ENCODE data around the gene HCN2.
"Not testable (repeated sequence)": the region's sequence is repeated elsewhere in the genome, so short reads cannot be mapped to it uniquely, and the experiment has no call there.

HCN2 gene

DNA sequence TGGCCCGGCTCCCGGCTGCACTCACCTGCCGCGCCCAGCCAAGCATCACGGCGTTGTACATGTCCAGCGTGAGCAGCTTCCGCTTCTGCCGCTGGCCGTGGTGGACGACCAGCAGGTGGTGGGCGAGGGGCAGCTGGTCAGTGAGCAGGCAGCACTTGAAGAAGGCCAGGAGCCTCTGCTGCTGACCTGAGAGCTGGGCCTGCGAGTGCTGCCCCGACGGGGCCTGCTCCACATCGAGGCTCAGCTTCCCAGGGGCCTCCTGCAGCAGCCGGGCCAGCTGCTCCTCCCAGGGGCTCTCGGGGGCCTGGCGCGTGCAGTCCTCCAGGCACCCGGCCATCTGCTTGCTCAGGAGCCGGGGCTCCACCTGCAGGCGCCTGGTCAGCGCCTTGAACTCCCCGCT lies 39.8 kb downstream of the HCN2 start:
- POLR2A ChIA-PET; H3K27me3 ChIP-seq (replicated peaks in 2 of 5; ENCODE audit: control insufficient read depth in 4 of 5, insufficient read depth in 5 of 5, low read length in 4 of 5); H3K9me3 ChIP-seq (ENCODE audit: control extremely low read depth in 1 of 5, control insufficient read depth in 4 of 5, insufficient read depth in 2 of 5, low read depth in 1 of 5, low read length in 4 of 5); H3K4me3 ChIP-seq (ENCODE audit: control insufficient read depth in 1 of 7, extremely low read depth in 1 of 7, insufficient read depth in 4 of 7, low read depth in 2 of 7, low read length in 6 of 7); H3K27ac ChIP-seq (ENCODE audit: insufficient read depth in 1 of 2, low read depth in 1 of 2, low read length in 2 of 2, poor library complexity in 1 of 2, severe bottlenecking in 2 of 2); DNase-seq: not testable (repeated sequence)
- Histone ChIP-seq H3K4me1 (ENCODE audit: control extremely low read depth in 1 of 4, control insufficient read depth in 4 of 4, insufficient read depth in 4 of 4, low read length in 3 of 4) (peaks cover 0 to 22% (median 21%) of the 10 kb centered on the region in 4 experiments), H3K36me3 (ENCODE audit: control insufficient read depth in 4 of 4, insufficient read depth in 4 of 4, low read length in 3 of 4) (peaks cover 3 to 31% (median 15%) of the 10 kb centered on the region in 4 experiments)
- WGBS (ENCODE audit: insufficient coverage), result 92% methylated on average over 15 of the region's 25 CpGs
- CTCF ChIA-PET, result interaction anchor here (1.2 kb wide), 1 partner anchor 21 kb away, joined by 3 read pairs; no protein-coding TSS in a partner anchor

- 95% methylated on average over 23 of the region's 30 CpGs for WGBS (ENCODE audit: insufficient coverage)
- H3K27me3 ChIP-seq (replicated peaks in 2 of 5; ENCODE audit: control insufficient read depth in 4 of 5, insufficient read depth in 5 of 5, low read length in 4 of 5), result no peaks in the 10 kb centered on the region
- CTCF ChIA-PET, result interaction anchor here (1.9 kb wide), 1 partner anchor 21 kb away, joined by 6 read pairs; no protein-coding TSS in a partner anchor
- DNase-seq, result no peak
- H3K9me3 ChIP-seq (ENCODE audit: control extremely low read depth in 1 of 5, control insufficient read depth in 4 of 5, insufficient read depth in 2 of 5, low read depth in 1 of 5, low read length in 4 of 5), result no peaks in the 10 kb centered on the region
- H3K27ac ChIP-seq (ENCODE audit: insufficient read depth in 1 of 2, low read depth in 1 of 2, low read length in 2 of 2, poor library complexity in 1 of 2, severe bottlenecking in 2 of 2), result no peak overlapping the region
- H3K4me3 ChIP-seq (ENCODE audit: control insufficient read depth in 1 of 7, extremely low read depth in 1 of 7, insufficient read depth in 4 of 7, low read depth in 2 of 7, low read length in 6 of 7), result no peak overlapping the region
- POLR2A ChIA-PET, result no interaction called here
- H3K4me1 ChIP-seq (ENCODE audit: control extremely low read depth in 1 of 4, control insufficient read depth in 4 of 4, insufficient read depth in 4 of 4, low read length in 3 of 4), result peaks cover 0 to 22% (median 21%) of the 10 kb centered on the region in 4 experiments
- peaks cover 3 to 25% (median 14%) of the 10 kb centered on the region in 4 experiments for H3K36me3 ChIP-seq (ENCODE audit: control insufficient read depth in 4 of 4, insufficient read depth in 4 of 4, low read length in 3 of 4)
Observed at GRCh38 chr19:629961-630714, 40.5 kb downstream of the HCN2 start.

GRCh38 chr19:632579-633067 lies 42.9 kb downstream of the HCN2 start:
- DNase-seq, result peak in 2 of 3 donors; percentile 33 to 35
- Histone ChIP-seq H3K4me3 (ENCODE audit: control insufficient read depth in 1 of 7, extremely low read depth in 1 of 7, insufficient read depth in 4 of 7, low read depth in 2 of 7, low read length in 6 of 7) (peak overlapping the region; percentile 71 to 92 (median 84)), H3K36me3 (ENCODE audit: control insufficient read depth in 4 of 4, insufficient read depth in 4 of 4, low read length in 3 of 4) (peaks cover 3 to 20% (median 12%) of the 10 kb centered on the region in 4 experiments), H3K27ac (ENCODE audit: insufficient read depth in 1 of 2, low read depth in 1 of 2, low read length in 2 of 2, poor library complexity in 1 of 2, severe bottlenecking in 2 of 2) (peak overlapping the region in 1 of 2 experiments; percentile 79), H3K27me3 (replicated peaks in 2 of 5; ENCODE audit: control insufficient read depth in 4 of 5, insufficient read depth in 5 of 5, low read length in 4 of 5) (peaks cover 0 to 6% (median 2%) of the 10 kb centered on the region in 5 experiments), H3K9me3 (ENCODE audit: control extremely low read depth in 1 of 5, control insufficient read depth in 4 of 5, insufficient read depth in 2 of 5, low read depth in 1 of 5, low read length in 4 of 5) (no peaks in the 10 kb centered on the region), H3K4me1 (ENCODE audit: control extremely low read depth in 1 of 4, control insufficient read depth in 4 of 4, insufficient read depth in 4 of 4, low read length in 3 of 4) (peaks cover 0 to 22% (median 21%) of the 10 kb centered on the region in 4 experiments)
- CTCF ChIA-PET, result no interaction called here
- POLR2A ChIA-PET, result no interaction called here
- 3% methylated on average over 29 of the region's 35 CpGs for WGBS (ENCODE audit: insufficient coverage)

- peaks cover 0 to 10% (median 2%) of the 10 kb centered on the region in 5 experiments for H3K27me3 ChIP-seq (replicated peaks in 2 of 5; ENCODE audit: control insufficient read depth in 4 of 5, insufficient read depth in 5 of 5, low read length in 4 of 5)
- WGBS (ENCODE audit: insufficient coverage), result under 1% methylated on average over 66 of the region's 67 CpGs
Observed at GRCh38 chr19:633068-633785, 43.5 kb downstream of the HCN2 start, which contains the start of gene POLRMT. Gene POLRMT, minus strand, starts transcription at chr19:633537. Its CDS starts 25 bp downstream, at chr19:633512.

GRCh38 chr19:633786-634639 lies 44.3 kb downstream of the HCN2 start:
- peaks cover 0 to 18% (median 3%) of the 10 kb centered on the region in 5 experiments for H3K27me3 ChIP-seq (replicated peaks in 2 of 5; ENCODE audit: control insufficient read depth in 4 of 5, insufficient read depth in 5 of 5, low read length in 4 of 5)
- peak overlapping the region; percentile 50 to 92 (median 84) for H3K4me3 ChIP-seq (ENCODE audit: control insufficient read depth in 1 of 7, extremely low read depth in 1 of 7, insufficient read depth in 4 of 7, low read depth in 2 of 7, low read length in 6 of 7)
- peaks cover 0 to 11% (median 6%) of the 10 kb centered on the region in 4 experiments for H3K36me3 ChIP-seq (ENCODE audit: control insufficient read depth in 4 of 4, insufficient read depth in 4 of 4, low read length in 3 of 4)
- 38% methylated on average over 20 of the region's 32 CpGs for WGBS (ENCODE audit: insufficient coverage)
- H3K27ac ChIP-seq (ENCODE audit: insufficient read depth in 1 of 2, low read depth in 1 of 2, low read length in 2 of 2, poor library complexity in 1 of 2, severe bottlenecking in 2 of 2), result peak overlapping the region; percentile 46 to 79
- H3K9me3 ChIP-seq (ENCODE audit: control extremely low read depth in 1 of 5, control insufficient read depth in 4 of 5, insufficient read depth in 2 of 5, low read depth in 1 of 5, low read length in 4 of 5), result no peaks in the 10 kb centered on the region
- no peak for DNase-seq
- H3K4me1 ChIP-seq (ENCODE audit: control extremely low read depth in 1 of 4, control insufficient read depth in 4 of 4, insufficient read depth in 4 of 4, low read length in 3 of 4), result peaks cover 0 to 28% (median 25%) of the 10 kb centered on the region in 4 experiments
- CTCF ChIA-PET, result interaction anchor here (1.2 kb wide), 1 partner anchor 230 kb away, joined by 3 read pairs; no protein-coding TSS in a partner anchor
- POLR2A ChIA-PET, result no interaction called here

More at GRCh38 chr19:633068-633785, 43.5 kb downstream of the HCN2 start, which contains the start of gene POLRMT:
- Histone ChIP-seq H3K27ac (ENCODE audit: insufficient read depth in 1 of 2, low read depth in 1 of 2, low read length in 2 of 2, poor library complexity in 1 of 2, severe bottlenecking in 2 of 2) (peak within 1 kb of the TSS; percentile 46 to 79), H3K36me3 (ENCODE audit: control insufficient read depth in 4 of 4, insufficient read depth in 4 of 4, low read length in 3 of 4) (peaks cover under 1 to 16% (median 10%) of the 10 kb centered on the region in 4 experiments), H3K4me3 (ENCODE audit: control insufficient read depth in 1 of 7, extremely low read depth in 1 of 7, insufficient read depth in 4 of 7, low read depth in 2 of 7, low read length in 6 of 7) (peak within 1 kb of the TSS; percentile 71 to 92 (median 84)), H3K4me1 (ENCODE audit: control extremely low read depth in 1 of 4, control insufficient read depth in 4 of 4, insufficient read depth in 4 of 4, low read length in 3 of 4) (peaks cover 0 to 22% (median 21%) of the 10 kb centered on the region in 4 experiments), H3K9me3 (ENCODE audit: control extremely low read depth in 1 of 5, control insufficient read depth in 4 of 5, insufficient read depth in 2 of 5, low read depth in 1 of 5, low read length in 4 of 5) (no peaks in the 10 kb centered on the region)
- ChIA-PET POLR2A (no interaction called here), CTCF (interaction anchor here (1.2 kb wide), 1 partner anchor 231 kb away, joined by 3 read pairs; no protein-coding TSS in a partner anchor)
- peak; percentile 98 to 99 (median 98) for DNase-seq

GRCh38 chr19:634975-635652 lies 45.4 kb downstream of the HCN2 start:
- H3K4me3 ChIP-seq (ENCODE audit: control insufficient read depth in 1 of 7, extremely low read depth in 1 of 7, insufficient read depth in 4 of 7, low read depth in 2 of 7, low read length in 6 of 7), result no peak overlapping the region
- POLR2A ChIA-PET, result no interaction called here
- CTCF ChIA-PET, result interaction anchor here (0.7 kb wide), 1 partner anchor 10 kb away, joined by 4 read pairs; no protein-coding TSS in a partner anchor
- no peaks in the 10 kb centered on the region for H3K9me3 ChIP-seq (ENCODE audit: control extremely low read depth in 1 of 5, control insufficient read depth in 4 of 5, insufficient read depth in 2 of 5, low read depth in 1 of 5, low read length in 4 of 5)
- no peak overlapping the region for H3K27ac ChIP-seq (ENCODE audit: insufficient read depth in 1 of 2, low read depth in 1 of 2, low read length in 2 of 2, poor library complexity in 1 of 2, severe bottlenecking in 2 of 2)
- no peak for DNase-seq
- peaks cover 0 to 6% (median 2%) of the 10 kb centered on the region in 4 experiments for H3K36me3 ChIP-seq (ENCODE audit: control insufficient read depth in 4 of 4, insufficient read depth in 4 of 4, low read length in 3 of 4)
- H3K4me1 ChIP-seq (ENCODE audit: control extremely low read depth in 1 of 4, control insufficient read depth in 4 of 4, insufficient read depth in 4 of 4, low read length in 3 of 4), result peaks cover 0 to 33% (median 30%) of the 10 kb centered on the region in 4 experiments
- peaks cover 0 to 20% (median 3%) of the 10 kb centered on the region in 5 experiments for H3K27me3 ChIP-seq (replicated peaks in 2 of 5; ENCODE audit: control insufficient read depth in 4 of 5, insufficient read depth in 5 of 5, low read length in 4 of 5)
- 91% methylated on average over 15 of the region's 16 CpGs for WGBS (ENCODE audit: insufficient coverage)

Data from common myeloid progenitor, CD34-positive (primary cell).